ENCODE data around the gene PNPLA8.

- TF ChIP-seq, protein P1, sequence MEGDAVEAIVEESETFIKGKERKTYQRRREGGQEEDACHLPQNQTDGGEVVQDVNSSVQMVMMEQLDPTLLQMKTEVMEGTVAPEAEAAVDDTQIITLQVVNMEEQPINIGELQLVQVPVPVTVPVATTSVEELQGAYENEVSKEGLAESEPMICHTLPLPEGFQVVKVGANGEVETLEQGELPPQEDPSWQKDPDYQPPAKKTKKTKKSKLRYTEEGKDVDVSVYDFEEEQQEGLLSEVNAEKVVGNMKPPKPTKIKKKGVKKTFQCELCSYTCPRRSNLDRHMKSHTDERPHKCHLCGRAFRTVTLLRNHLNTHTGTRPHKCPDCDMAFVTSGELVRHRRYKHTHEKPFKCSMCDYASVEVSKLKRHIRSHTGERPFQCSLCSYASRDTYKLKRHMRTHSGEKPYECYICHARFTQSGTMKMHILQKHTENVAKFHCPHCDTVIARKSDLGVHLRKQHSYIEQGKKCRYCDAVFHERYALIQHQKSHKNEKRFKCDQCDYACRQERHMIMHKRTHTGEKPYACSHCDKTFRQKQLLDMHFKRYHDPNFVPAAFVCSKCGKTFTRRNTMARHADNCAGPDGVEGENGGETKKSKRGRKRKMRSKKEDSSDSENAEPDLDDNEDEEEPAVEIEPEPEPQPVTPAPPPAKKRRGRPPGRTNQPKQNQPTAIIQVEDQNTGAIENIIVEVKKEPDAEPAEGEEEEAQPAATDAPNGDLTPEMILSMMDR (IDR thresholded peaks at IDR 0.05; ENCODE audit: insufficient read depth, low read depth, low read length): no peak
- no peak for TF ChIP-seq EZH2 (IDR thresholded peaks at IDR 0.05; ENCODE audit: insufficient read depth, low read length)
These were observed 10.9 kb downstream of the PNPLA8 start for GRCh38 chr7:108515013-108515412.
